ENCODE measurements around the gene DUSP16.
"Not testable (repeated sequence)": the region's sequence is repeated elsewhere in the genome, so short reads cannot be mapped to it uniquely, and the experiment has no call there.

The DUSP16 gene, protein sequence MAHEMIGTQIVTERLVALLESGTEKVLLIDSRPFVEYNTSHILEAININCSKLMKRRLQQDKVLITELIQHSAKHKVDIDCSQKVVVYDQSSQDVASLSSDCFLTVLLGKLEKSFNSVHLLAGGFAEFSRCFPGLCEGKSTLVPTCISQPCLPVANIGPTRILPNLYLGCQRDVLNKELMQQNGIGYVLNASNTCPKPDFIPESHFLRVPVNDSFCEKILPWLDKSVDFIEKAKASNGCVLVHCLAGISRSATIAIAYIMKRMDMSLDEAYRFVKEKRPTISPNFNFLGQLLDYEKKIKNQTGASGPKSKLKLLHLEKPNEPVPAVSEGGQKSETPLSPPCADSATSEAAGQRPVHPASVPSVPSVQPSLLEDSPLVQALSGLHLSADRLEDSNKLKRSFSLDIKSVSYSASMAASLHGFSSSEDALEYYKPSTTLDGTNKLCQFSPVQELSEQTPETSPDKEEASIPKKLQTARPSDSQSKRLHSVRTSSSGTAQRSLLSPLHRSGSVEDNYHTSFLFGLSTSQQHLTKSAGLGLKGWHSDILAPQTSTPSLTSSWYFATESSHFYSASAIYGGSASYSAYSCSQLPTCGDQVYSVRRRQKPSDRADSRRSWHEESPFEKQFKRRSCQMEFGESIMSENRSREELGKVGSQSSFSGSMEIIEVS

DNA sequence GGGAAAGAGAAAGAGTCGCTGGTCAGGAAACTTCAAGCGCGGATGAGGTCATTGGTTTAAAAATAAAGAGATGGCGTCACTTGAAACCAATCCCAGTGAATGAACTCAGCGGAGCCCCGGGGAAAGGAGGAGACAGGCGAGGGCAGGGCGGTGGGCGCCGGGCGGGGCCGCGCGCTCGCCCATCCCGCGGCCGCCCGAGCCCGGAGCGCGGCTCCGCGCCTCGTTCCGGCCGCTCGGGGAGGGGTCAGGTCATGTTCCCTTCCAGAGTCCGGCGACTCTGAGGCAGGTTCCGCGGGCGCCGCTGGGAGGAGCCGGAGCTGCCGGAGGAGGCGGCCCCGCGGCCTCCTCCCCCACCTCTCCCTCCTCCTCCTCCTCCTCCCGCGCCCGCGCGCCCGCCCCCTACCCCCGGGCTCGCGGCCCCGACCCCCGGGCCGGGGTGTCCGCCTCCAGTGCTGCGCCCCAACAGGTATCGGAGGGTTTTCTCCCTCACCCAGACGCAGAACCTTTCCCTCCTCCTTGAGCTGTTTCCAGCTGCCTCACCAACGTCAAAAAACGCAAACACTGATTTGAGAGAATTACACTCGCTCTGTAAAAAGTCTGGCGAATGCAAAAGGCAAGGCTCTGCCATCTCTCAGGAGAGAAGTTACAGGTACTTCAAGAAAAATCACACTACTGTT, at the start of gene DUSP16:
Gene DUSP16, minus strand, starts transcription at position 279 of the 677 bp plus-strand sequence. CDS start 41,765 bp downstream, outside the sequence.
- peak; percentile 91 for DNase-seq (ENCODE audit: low spot score)

GRCh38 chr12:12612358-12612757, 49.7 kb upstream of the DUSP16 start:
- peak; percentile 71 for DNase-seq (ENCODE audit: low spot score)

- peak; percentile 86 for DNase-seq (ENCODE audit: low spot score)
Observed at GRCh38 chr12:12611512-12612306, 49.0 kb upstream of the DUSP16 start, which contains the start of gene CREBL2. Gene CREBL2 (plus strand): TSS chr12:12611876. CDS start chr12:12612173, 297 bp downstream.

DNA sequence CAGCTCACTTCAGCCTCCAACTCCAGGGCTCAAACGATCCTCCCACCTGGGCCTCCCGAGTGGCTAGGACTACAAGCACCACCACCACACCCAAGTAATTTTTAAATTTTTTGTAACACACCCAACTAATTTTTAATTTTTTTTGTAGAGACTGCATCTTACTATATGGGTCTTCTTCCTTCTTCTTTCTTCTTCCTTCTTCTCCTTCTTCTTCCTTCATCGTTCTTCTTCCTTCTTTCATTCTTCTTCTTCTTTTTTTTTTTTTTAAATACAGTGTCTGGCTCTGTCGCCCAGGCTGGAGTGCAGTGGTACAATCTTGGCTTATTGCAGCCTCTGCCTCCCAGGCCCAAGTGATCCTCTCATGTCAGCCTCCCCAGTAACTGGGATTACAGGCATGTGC, 48.0 kb upstream of the DUSP16 start:
- no peak for DNase-seq (ENCODE audit: low spot score)

GRCh38 chr12:12609692-12610091, 47.0 kb upstream of the DUSP16 start:
- no peak for DNase-seq (ENCODE audit: low spot score)

GRCh38 chr12:12608557-12608957, 45.9 kb upstream of the DUSP16 start:
- peak; percentile 23 for DNase-seq (ENCODE audit: low spot score)

DNA sequence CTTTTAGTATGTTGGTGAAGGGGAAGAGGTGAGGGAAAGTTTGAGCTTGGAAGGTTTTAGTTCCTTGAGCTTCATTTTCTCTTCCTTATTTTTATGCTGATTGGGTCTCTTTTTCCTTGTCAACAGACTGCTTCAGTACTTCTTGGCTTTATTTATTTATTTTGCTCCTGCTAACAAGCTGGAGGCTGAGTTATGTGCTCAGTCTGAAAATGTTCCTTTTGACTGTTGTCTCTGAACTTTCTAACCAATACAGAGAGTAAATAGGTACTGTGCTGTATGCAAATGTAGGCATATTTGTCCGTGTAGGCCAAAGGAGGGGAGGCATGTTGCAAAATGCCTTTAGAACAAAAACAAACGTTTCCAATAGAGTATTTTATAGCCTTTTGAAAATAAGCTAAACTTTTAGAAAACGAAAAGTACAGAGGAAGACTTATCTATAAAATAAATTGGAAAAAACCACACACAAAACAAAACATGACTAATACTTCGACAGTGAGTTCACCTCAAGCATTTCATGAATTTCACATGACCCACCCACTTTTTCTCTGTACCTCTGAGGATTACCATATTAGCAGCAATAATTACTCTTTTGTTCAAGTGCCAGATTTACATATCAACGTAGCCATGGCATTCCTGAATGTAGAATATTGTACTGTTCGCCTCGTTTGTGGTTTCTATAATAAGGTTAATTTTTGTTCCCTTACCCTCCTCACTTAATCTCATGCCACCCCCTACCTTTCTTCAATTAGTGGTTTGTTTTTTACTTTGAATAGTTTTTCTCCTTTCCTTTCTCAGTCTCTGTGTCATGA, 44.3 kb upstream of the DUSP16 start:
- no peak for DNase-seq (ENCODE audit: low spot score)

- no peak for DNase-seq (ENCODE audit: low spot score)
Observed at GRCh38 chr12:12604740-12605139, 42.1 kb upstream of the DUSP16 start.

- DNase-seq (ENCODE audit: low spot score), result no peak
Observed at GRCh38 chr12:12600659-12601058, 38.0 kb upstream of the DUSP16 start.

DNA sequence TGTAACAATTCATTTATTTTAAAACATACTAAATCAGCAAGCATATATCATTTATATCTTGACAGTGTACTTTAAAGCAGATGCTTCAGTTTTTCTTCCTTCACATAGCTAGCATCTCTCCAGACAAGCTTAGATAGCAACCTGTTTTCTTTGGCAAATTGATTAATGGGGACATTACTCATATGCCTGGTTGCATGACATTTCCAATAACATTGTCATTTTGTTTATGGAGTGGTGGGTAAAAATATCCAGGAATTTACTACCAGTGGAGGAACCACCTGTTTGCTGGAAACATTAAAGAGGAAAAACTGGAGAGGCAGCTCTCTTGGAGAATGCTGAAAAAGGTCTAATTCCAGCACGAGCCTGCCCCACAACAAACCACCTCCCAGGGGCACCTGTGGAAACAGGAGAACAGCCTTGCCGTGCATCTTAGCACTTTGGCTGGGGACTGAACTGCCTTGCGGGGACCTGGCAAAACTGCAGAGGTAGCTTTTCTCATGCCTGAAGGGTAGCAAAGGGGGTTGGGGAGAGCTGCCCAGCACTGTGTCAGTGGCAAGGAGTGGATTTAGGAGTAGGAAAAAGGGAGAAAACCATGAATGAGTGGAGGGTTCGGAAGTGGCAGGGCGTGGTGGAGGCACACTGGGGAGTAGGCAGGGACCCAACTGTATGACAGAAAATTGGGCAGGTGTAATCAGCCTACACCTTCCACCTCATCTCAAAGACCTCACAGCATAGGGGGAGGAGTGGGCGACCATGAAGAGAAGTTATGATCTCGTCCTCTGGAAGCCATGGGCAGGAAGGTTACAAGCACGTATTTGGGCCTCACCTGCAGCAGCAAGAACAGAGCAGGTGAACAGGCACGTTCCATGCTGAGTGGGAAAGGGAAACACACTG, 37.3 kb upstream of the DUSP16 start:
- no peak for DNase-seq (ENCODE audit: low spot score)

GRCh38 chr12:12598864-12599263, 36.2 kb upstream of the DUSP16 start:
- no peak for DNase-seq (ENCODE audit: low spot score)

- not testable (repeated sequence) for DNase-seq (ENCODE audit: low spot score)
Observed at GRCh38 chr12:12596598-12596997, 33.9 kb upstream of the DUSP16 start.

- DNase-seq (ENCODE audit: low spot score), result not testable (repeated sequence)
Observed at GRCh38 chr12:12595929-12596328, 33.3 kb upstream of the DUSP16 start.

DNA sequence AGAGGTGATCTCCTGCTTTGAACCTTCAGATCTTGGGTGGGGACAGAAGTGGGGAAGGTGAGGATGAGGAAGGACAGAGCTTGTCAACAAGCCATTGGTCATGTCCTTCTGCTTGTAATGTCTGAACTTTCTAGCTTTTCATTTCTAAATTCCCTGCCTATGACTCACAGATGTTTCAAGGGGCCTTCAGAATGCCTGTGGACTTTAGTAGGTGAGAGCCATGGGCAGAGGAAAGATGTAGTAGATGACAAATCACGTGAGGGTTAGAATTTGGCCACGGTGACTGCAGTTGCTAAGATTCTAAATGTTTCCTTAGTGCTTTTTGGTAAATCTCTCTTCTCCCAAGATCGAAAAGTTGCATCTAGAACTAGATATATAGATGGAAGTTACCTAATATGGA, 30.3 kb upstream of the DUSP16 start:
- DNase-seq (ENCODE audit: low spot score), result no peak

DNA sequence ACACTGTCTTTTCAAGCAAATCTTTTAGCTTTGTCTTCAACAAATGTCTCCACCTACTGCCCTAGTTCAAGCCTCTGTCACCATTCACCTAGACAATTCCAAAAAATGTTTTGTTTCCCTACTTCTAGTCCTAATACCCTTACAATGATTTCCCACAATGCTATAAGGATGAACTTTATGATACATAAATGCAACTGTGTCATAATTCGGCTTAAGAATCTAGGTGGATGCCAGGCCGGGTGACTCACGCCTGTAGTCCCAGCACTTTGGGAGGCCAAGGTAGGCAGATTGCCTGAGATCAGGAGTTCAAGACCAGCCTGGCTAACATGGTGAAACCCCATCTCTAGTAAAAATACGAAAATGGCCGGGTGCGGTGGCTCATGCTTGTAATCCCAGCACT, 28.3 kb upstream of the DUSP16 start:
- DNase-seq (ENCODE audit: low spot score), result no peak

DNA sequence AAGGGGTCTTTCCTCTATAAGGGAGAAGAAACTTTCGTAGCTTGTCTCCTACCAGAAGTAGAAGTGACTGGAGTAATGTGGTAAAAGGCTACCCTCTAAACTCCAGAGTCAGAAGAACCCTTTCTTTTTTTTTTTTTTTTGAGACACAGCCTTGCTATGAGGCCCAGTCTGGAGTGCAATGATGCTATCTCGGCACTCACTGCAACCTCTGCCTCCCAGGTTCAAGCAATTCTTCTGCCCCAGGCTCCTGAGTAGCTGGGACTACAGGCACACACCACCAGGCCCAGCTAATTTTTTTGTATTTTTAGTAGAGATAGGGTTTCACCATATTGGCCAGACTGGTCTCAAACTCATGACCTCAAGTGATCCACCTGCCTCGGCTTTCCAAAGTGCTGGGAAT, 25.8 kb upstream of the DUSP16 start:
- DNase-seq (ENCODE audit: low spot score), result not testable (repeated sequence)

DNA sequence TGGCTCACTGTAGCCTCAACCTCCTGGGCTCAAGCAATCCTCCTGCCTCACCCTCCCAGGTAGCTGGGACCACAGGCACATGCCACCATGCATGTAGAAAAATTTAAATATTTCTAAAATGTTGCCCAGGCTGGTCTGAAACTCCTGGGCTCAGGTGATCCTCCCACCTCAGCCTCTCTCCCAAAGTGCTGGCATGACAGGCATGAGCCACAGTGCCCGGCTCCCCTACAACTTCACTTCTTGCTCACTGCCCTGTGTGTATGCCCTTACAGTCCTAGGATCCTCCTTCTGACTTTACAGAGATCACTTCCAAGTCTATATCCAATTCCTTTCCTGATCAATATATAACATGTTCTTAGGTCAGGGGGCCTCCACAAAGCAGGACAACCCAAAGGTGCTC, 25.2 kb upstream of the DUSP16 start:
- DNase-seq (ENCODE audit: low spot score), result no peak

GRCh38 chr12:12586879-12587675, 24.4 kb upstream of the DUSP16 start:
- DNase-seq (ENCODE audit: low spot score), result no peak

Data from HuH-7 (cell line).